Stomach smooth muscle (tissue), 2 donors: ENCODE data around the gene PRKCI.
"Not testable (repeated sequence)": the region's sequence is repeated elsewhere in the genome, so short reads cannot be mapped to it uniquely, and the experiment has no call there.

Experiments used
- H3K27ac ChIP-seq: one replicate; pipeline ENCODE4 v1.7.0; 2013; ENCODE audit warnings: mild to moderate bottlenecking, low read length, inconsistent platforms
- H3K27me3 ChIP-seq, 2 donors: one replicate each; pipeline ENCODE4 v1.7.0; 2013; ENCODE audit warnings: low read length in 2 of 2; ENCODE audit not compliant: insufficient read depth in 2 of 2, control insufficient read depth in 1 of 2
- H3K36me3 ChIP-seq, 2 donors: one replicate each; pipeline ENCODE4 v1.7.0; 2013; ENCODE audit warnings: low read length in 2 of 2; ENCODE audit not compliant: control insufficient read depth in 2 of 2, insufficient read depth in 2 of 2
- H3K4me1 ChIP-seq: one replicate; pipeline ENCODE4 v1.7.0; 2013; ENCODE audit warnings: low read length; ENCODE audit not compliant: control insufficient read depth, insufficient read depth
- H3K4me3 ChIP-seq, 2 donors: one replicate each; pipeline ENCODE4 v1.7.0; 2013; ENCODE audit warnings: low read length in 2 of 2
- H3K9ac ChIP-seq, 2 donors: one replicate each; pipeline ENCODE4 v1.7.0; 2013; ENCODE audit warnings: low read length in 2 of 2, mild to moderate bottlenecking in 1 of 2
- H3K9me3 ChIP-seq, 2 donors: one replicate each; pipeline ENCODE4 v1.7.0; 2013; ENCODE audit warnings: low read length in 2 of 2; ENCODE audit not compliant: control insufficient read depth in 2 of 2
- donor health status: healthy.
- donor health status: Pancreatic carcinoma.

PRKCI gene

DNA sequence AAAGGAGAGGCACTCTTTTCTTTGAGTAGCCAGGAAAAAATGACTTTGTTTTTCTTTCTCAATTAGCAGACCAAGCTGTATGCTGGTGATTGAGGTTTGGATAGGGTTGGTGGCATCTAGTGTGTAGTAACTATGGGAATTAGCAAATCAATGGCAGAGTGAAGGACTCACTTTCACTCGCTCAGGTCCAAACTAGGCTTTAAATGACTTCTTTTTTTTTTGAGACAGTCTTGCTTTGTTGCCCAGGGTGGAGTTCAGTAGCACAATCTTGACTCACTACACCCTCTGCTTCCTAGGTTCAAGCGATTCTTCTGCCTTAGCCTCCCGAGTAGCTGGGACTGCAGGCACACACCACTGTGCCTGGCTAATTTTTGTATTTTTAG, 35.9 kb downstream of the PRKCI start:
- Histone ChIP-seq H3K27ac (no peak overlapping the region), H3K9me3 (no peaks in the 10 kb centered on the region), H3K4me1 (no peaks in the 10 kb centered on the region), H3K4me3 (no peak overlapping the region), H3K27me3 (no peaks in the 10 kb centered on the region), H3K9ac (no peak overlapping the region), H3K36me3 (peaks cover 0 to 4% of the 10 kb centered on the region in 2 donors)

DNA sequence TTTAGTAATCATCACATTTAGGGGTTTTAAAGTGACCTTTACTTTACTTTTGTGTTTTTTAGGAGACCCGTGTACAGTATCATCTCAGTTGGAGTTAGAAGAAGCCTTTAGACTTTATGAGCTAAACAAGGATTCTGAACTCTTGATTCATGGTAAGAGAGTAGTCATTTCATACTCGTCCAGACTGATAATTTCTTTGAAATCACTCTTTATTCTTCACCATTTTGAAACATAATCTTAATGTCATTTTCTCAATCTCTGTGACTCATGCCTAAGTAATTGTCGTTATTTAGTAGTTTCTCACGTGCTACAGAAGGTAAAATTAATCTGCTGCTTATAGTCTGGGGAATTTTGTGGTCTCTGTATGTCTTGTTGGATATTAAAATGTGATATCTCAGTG, 37.7 kb downstream of the PRKCI start:
- Histone ChIP-seq H3K9ac (no peak overlapping the region), H3K36me3 (peaks cover 4 to 5% of the 10 kb centered on the region in 2 donors), H3K27ac (no peak overlapping the region), H3K9me3 (no peaks in the 10 kb centered on the region), H3K4me1 (no peaks in the 10 kb centered on the region), H3K4me3 (no peak overlapping the region), H3K27me3 (no peaks in the 10 kb centered on the region)

DNA sequence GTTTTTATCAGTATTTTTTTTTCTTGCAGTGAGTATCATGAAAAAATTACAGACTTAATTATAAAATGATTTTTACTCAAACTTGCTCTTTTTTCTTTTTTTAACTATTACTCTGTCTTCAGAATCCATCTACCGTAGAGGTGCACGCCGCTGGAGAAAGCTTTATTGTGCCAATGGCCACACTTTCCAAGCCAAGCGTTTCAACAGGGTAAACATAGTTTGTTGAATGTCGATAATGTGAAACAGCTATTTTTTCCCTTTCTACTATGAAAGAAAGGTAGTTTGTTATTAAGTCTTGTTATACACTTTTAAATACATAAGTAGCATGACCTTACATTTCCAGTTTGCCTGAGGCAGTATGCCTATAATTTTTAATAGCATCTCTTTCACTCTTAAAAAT, 45.6 kb downstream of the PRKCI start:
- H3K27me3 ChIP-seq = no peaks in the 10 kb centered on the region
- no peak overlapping the region for H3K9ac ChIP-seq
- H3K36me3 ChIP-seq = peaks cover 3 to 11% of the 10 kb centered on the region in 2 donors
- H3K27ac ChIP-seq = no peak overlapping the region
- no peaks in the 10 kb centered on the region for H3K9me3 ChIP-seq
- no peaks in the 10 kb centered on the region for H3K4me1 ChIP-seq
- H3K4me3 ChIP-seq = no peak overlapping the region

DNA sequence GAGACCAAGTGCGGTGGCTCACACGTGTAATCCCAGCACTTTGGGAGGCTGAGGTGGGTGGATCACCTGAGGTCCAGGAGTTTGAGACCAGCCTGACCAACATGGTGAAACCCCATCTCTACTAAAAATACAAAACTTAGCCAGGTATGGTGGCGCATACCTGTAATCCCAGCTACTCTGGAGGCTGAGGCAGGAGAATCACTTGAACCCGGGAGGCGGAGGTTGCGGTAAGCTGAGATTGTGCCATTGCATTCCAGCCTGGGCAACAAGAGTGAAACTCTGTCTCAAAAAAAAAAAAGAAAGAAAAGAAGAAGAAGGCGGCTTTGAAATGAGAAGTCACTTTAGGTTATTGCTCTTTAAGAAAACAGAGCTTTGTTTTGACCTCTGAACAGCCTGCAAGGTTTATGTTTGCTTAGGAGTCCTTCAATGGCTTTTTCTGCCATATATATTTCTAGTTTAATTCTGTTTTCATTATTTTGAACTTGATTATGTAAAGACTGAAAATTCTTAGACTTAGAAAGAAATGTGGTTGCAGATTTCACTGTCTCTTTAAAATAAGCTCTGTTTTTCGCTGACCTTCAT, 47.5 kb downstream of the PRKCI start:
- H3K36me3 ChIP-seq, H3K4me1 ChIP-seq, H3K27ac ChIP-seq, H3K9me3 ChIP-seq, H3K9ac ChIP-seq, H3K4me3 ChIP-seq, H3K27me3 ChIP-seq: not testable (repeated sequence)

DNA sequence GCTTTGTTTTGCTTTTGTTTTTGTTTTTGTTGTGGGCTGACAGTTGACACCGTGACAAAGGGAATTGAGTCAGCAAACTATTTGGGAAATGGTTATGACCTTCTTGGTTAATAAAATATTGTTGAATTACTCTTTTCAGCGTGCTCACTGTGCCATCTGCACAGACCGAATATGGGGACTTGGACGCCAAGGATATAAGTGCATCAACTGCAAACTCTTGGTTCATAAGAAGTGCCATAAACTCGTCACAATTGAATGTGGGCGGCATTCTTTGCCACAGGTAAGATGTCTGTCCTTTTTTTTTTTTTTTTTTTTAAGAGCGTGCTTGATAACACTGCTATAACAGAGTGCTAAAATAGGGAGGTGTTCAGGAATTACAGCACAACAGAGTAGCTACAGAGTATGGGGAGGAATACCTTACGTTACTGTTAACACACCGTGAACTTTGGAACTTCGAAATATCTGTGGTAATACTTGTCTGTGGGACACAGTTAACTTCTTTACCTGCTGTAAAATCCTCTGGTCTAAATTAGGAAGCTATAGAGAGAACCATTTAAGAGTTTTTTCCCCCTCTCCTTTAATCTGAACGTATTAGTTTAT, 48.2 kb downstream of the PRKCI start:
- H3K27ac ChIP-seq = no peak overlapping the region
- H3K27me3 ChIP-seq = no peaks in the 10 kb centered on the region
- no peaks in the 10 kb centered on the region for H3K9me3 ChIP-seq
- no peaks in the 10 kb centered on the region for H3K4me1 ChIP-seq
- H3K4me3 ChIP-seq = no peak overlapping the region
- peaks cover 6% of the 10 kb centered on the region in 2 donors for H3K36me3 ChIP-seq
- H3K9ac ChIP-seq = no peak overlapping the region

DNA sequence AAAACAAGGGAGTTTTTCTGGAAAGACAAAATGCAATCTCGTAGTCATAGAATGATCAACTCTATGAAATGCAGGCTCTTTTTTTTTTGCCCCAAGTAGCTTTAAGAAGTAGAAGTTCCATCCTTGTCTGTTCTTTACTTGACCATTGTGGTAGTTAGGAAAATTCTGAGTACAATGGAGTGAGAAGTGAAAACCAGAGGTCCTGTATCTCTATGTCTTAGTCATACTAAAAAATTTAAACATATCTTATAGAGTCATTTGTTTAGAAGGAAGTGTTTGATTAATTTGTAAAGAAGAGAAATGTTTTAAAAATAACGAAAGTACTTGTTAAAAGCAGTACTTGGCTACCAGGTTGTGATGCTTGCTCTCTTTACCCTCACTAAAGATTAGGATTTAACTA, 52.4 kb downstream of the PRKCI start:
- Histone ChIP-seq H3K4me3 (no peak overlapping the region), H3K27ac (no peak overlapping the region), H3K9ac (no peak overlapping the region), H3K9me3 (no peaks in the 10 kb centered on the region), H3K36me3 (peaks cover 6% of the 10 kb centered on the region in 2 donors), H3K27me3 (no peaks in the 10 kb centered on the region), H3K4me1 (no peaks in the 10 kb centered on the region)

DNA sequence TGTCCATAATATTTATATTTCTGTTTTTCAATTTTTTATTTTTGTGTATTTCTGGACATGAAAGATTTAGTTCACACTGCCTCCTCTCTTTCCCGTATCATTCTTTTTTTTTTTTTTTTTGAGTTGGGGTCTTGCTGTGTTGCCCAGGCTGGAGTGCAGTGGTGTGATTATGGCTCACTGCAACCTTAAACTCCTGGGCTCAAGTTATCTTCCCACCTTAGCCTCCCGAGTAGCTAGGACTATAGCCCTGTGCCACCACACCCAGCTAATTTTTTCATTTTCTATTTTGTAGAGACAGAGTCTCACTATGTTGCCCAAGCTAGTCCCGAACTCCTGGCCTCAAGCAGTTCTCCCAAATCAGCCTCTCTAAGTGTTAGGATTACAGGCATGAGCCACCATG, 53.6 kb downstream of the PRKCI start:
- Histone ChIP-seq H3K4me3 (no peak overlapping the region), H3K9me3 (no peaks in the 10 kb centered on the region), H3K36me3 (peaks cover 0 to 6% of the 10 kb centered on the region in 2 donors), H3K4me1 (no peaks in the 10 kb centered on the region), H3K27ac (no peak overlapping the region), H3K27me3 (no peaks in the 10 kb centered on the region), H3K9ac (no peak overlapping the region)

DNA sequence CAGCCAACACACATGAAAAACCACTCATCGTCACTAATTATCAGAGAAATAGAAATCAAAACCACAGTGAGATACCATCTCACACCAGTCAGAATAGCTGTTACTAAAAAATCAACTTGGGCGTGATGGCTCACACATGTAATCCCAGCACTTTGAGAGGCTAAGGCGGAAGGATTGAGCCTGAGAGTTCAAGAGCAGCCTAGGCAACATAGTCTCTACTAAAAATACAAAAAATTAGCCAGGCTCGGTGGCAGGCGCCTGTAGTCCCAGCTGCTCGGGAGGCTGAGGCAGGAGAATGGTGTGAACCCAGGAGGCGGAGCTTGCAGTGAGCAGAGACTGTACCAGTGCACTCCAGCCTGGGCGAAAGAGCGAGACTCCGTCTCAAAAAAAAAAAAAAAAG, 55.1 kb downstream of the PRKCI start:
- H3K27ac ChIP-seq, H3K4me3 ChIP-seq, H3K36me3 ChIP-seq: not testable (repeated sequence)

DNA sequence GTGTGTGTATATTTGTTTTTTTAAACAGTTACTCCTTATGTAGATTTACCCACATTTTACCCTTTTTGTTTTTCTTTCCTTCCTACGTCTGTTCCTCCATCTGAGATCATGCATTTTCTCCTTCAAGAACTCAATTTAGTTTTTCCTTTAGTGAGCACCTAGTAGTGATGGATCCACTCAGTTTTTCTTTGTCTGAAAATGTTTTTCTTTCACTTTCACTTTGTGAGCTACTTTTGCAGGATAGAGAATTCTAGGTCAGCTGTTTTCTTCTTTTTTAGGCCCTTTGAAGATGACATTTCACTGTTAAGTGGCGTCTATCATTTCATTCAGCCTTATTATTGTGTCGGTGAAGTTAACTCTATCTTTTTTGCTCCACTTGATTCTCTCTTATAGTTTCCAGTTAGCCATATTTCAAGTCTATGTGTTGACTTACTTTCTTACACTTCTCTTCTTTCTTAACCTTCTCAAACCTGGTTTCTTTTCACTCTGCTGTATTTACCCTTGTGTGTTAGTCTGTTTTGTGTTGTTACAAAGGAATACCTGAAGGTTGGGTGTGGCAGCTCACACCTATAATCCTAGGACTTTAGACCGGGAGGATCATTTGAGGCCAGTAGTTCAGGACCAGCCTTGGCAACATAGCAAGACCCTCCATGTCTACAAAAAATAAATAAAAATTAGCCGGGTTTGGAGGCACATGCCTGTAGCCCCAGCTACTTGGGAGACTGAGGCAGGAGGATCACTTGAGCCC, 55.8 kb downstream of the PRKCI start:
- peaks cover 5 to 8% of the 10 kb centered on the region in 2 donors for H3K36me3 ChIP-seq
- H3K9ac ChIP-seq = no peak overlapping the region
- H3K4me3 ChIP-seq = no peak overlapping the region
- H3K27ac ChIP-seq = no peak overlapping the region
- H3K4me1 ChIP-seq = no peaks in the 10 kb centered on the region
- no peaks in the 10 kb centered on the region for H3K9me3 ChIP-seq
- H3K27me3 ChIP-seq = no peaks in the 10 kb centered on the region

More for the DNA sequence above, 55.1 kb downstream of the PRKCI start:
- not testable (repeated sequence) for H3K9me3 ChIP-seq, H3K9ac ChIP-seq, H3K4me1 ChIP-seq, H3K27me3 ChIP-seq

DNA sequence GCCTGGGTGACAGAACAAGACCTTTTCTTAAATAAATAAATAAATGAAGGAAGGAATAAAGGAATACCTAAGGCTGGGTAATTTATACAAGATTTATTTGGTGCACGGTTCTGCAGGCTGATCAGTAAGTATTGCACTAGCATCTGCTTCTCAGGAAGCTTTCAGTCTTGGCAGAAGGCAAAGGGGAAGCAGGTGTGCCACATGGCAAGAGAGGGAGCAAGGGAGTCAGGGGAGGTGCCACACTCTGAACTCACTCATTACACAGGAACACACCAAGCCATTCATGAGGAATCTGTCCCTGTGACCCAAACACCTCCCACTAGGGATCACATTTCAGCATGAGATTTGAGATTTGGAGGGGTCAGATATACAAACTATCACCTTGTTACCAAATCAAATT, 56.4 kb downstream of the PRKCI start:
- no peaks in the 10 kb centered on the region for H3K27me3 ChIP-seq
- H3K9ac ChIP-seq = no peak overlapping the region
- no peak overlapping the region for H3K27ac ChIP-seq
- H3K4me1 ChIP-seq = no peaks in the 10 kb centered on the region
- no peak overlapping the region for H3K4me3 ChIP-seq
- H3K36me3 ChIP-seq = peaks cover 5 to 8% of the 10 kb centered on the region in 2 donors
- H3K9me3 ChIP-seq = no peaks in the 10 kb centered on the region

DNA sequence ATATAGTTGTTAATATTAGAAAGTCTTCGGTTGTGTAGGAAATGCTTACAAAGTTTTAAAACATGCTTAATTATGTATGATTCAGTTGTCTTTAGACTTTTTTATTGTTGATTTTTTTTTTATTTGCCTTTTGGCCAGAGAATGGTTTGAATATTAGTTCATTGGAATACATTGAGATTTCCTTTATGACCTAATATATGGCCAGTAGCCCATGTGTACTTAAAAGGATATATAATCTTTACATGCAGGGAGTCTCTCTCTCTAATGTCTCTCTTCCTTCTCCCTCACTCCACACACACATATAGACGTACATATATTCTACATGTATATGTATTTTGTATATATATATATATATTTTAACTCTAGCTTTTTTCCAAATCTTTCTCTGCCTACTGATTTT, 68.0 kb downstream of the PRKCI start:
- Histone ChIP-seq H3K27ac (no peak overlapping the region), H3K9ac (no peak overlapping the region), H3K9me3 (no peaks in the 10 kb centered on the region), H3K27me3 (no peaks in the 10 kb centered on the region), H3K36me3 (peaks cover 2 to 5% of the 10 kb centered on the region in 2 donors), H3K4me3 (no peak overlapping the region), H3K4me1 (no peaks in the 10 kb centered on the region)
